ENCODE data around the gene ZNF750.
A peak's percentile ranks its signal among the peaks of the same experiment; 100 is the strongest.

ZNF750 gene

DNA sequence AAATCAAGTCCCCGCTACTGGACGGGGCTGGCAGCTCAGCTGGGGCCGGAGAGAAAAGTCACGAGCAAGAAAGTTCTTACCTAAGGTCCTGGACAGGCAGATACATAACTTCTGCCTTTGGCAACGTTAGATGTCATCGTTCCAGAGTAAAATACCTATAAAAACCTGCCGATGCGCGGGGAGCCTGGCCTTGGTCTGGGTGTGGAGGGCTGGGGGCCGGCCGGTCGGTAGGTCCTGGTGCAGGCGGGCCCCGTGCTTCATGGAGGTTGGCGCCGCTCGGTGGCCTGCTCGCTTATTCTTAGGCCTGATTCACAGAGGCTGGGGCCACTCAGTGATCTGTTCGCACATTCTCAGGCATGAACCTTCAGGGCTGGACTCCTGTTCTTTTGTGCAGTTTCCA is 33.7 kb upstream of the ZNF750 start:
- no peak for DNase-seq (ENCODE audit: low read depth in 1 of 2, low spot score in 1 of 2)

DNA sequence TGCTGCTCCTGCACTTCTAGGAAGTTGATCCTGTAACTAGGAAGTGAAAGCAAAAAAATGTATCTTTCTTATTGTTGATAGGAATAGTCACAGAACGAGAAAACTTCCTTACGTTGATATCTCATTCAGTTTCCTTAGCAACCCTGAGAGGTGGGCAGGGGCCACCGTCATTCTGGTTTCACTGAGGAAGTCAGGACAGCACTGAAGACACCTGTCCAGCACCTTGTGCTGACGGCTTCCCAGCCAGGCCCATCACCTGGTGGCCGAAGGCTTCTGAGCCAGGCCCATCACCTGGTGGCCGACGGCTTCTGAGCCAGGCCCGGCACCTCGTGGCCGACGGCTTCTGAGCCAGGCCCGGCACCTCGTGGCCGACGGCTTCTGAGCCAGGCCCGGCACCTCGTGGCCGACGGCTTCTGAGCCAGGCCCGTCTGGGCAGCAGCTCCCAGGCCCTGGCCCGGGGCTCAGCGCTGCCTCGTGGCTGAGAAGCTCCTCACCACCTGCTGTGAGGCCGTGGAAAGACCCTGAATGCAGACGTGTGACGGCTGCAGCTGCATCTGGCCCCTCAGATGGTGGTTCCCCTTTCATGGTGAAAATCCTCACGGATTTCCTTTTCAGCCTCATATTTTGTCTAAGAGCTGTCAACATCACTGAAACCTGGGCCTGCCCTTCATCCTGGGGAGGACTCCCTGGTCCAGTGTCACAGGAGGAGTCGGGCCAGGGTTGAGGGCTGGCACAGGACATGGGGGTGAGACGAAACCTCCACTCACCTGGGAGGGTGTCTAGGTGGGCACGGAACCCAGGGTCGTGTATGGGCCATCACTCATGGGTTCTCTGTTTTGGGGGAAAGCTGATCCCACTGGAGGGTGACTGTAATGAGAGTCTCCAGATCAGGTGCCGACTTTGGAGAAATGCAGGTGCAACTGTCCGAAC is 33.0 kb upstream of the ZNF750 start:
- DNase-seq (ENCODE audit: low read depth in 1 of 2, low spot score in 1 of 2) = no peak

DNA sequence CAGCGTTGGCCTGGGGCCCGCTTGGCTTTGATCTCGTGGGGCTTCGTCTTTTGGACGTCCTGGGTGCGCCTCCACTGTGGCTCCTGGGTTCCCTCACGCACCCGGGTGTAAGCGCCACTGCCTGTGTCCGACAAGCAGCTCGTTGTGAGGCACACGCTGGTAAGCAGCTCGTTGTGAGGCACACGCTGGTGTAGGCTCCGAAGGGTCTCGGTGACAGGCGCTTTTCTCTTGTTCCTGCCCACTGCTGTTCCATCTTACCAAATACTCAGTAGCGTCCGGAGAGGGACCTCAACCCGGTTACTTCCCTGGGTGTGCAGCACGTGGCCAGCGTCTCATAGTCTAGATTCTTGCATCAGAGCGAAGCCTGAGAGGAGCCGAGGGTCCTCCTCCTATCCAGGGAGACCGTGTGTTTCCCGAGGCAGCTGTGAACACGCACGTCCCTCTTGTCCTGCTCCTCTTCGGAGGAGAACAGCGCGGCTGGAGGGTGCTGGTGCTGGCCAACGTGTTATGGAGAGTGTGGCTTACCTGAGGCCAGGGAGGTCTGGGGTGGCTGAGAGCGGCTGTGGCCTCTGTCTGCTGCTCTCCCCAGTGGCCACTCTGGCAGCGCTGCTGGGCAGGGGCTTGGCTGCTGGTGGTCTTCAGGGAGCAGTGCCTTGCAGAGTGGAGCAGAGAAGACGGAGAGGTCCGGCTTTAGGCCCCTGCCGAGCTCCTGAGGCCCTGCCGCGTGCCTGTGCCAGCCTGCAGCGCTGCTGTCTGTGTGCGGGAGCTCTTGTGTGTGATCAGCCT is 32.1 kb upstream of the ZNF750 start:
- no peak for DNase-seq (ENCODE audit: low read depth in 1 of 2, low spot score in 1 of 2)

DNA sequence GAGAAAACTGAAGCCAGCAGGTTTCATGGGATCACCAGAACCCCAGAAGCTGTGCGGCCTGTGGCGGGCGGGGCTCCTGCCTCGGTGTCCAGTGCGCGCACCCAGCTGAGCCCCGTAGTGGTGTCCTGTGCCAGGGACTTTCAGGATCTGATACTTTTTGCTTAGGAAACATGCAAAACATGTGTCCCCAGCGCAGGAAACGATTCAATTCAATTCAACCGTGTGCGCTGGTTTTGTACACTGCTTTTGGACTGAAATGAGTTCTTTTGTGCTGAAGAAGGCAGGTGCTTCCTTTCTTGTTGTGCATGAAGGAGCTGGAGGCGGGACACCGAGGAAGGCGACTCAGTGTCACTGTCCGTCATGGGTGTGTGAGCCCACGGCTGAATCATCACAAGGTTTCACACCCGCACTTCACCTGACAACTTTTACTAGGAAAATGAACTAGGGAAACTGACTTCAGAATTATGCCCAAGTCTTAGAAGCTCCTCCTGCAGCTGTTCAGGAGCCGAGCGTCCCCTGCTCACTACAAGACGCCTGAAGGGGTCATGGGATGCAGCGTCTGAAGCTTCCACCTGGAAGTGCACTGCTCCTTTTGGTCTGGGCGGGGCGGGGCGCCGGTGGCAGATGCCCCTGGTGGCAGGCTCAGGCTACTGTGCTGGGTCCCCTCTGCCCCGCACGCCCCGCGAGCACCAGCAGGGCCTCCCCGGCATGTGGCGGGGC is 31.4 kb upstream of the ZNF750 start:
- no peak for DNase-seq (ENCODE audit: low read depth in 1 of 2, low spot score in 1 of 2)

DNA sequence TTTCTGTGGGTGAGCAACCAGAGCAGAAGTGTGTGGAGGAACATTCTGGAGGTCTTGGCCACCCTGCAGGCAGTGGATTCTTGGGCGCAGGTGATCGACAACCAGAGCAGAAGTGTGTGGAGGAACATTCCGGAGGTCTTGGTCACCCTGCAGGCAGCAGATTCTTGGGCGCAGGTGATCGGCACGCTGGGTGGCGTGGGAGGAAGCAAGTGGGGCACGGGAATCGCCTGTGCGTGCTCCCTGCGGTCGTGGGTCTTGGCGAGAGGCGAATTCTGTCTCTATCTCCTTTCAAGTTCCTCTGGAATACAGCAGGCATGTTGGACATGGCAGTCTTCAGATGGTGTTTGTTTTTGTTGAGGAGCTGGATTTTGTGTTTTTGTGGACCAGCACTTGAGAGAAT is 30.7 kb upstream of the ZNF750 start:
- DNase-seq (ENCODE audit: low read depth in 1 of 2, low spot score in 1 of 2) = no peak

DNA sequence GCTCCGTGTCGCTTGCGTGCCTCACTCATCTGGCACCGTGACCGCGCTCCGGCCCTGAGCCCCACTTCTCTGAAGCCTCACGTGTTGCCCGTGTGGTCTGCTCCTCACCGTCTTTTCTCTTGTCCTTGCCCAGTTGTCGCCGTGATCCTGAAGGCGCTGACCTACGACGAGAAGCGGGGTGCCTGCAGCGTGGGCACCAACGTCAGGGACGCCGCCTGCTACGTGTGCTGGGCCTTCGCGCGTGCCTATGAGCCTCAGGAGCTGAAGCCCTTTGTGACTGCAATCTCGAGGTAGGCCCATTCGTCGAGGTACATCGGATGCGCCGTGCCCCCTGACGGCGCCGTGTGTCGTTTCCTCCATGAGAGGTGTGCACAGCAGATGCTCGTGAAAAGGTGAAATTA is 30.3 kb upstream of the ZNF750 start:
- no peak for DNase-seq (ENCODE audit: low read depth in 1 of 2, low spot score in 1 of 2)

DNA sequence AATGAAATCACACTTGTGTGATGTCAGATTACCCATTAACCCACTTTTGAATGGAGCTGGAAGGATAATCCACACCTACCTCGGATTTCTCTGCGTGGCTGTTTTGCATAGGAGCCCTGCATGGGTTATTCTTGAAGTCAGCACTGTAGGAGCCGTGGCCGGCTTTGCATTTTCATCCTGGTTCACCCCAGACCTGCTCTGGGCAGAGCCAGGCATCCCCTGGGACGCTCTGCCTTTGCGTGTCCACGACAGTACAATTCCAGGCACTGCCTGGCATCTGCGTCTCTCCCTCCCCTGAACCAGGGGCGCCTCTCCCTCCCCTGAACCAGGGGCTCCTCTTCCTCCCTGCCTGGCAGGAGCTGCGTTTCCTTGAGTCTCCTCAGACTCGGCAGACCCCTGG is 29.7 kb upstream of the ZNF750 start:
- no peak for DNase-seq (ENCODE audit: low read depth in 1 of 2, low spot score in 1 of 2)

DNA sequence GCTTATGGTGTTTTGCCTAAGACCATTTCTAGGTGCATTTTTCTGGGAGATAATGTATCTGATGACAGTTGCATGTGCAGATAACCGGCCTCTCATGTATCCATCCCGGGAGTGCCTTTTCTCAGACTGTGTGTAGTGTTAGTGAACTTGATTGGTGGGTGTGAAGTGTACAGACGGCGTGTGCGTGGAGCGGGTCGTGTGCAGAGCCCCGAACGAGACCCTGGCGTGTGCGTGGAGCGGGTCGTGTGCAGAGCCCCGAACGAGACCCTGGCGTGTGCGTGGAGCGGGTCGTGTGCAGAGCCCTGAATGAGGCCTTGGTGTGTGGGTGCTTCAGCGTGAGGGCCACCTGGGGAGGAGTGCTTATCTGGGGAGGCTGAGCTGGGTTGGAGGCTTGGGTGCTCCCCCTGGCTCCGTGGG is 28.9 kb upstream of the ZNF750 start:
- no peak for DNase-seq (ENCODE audit: low read depth in 1 of 2, low spot score in 1 of 2)

DNA sequence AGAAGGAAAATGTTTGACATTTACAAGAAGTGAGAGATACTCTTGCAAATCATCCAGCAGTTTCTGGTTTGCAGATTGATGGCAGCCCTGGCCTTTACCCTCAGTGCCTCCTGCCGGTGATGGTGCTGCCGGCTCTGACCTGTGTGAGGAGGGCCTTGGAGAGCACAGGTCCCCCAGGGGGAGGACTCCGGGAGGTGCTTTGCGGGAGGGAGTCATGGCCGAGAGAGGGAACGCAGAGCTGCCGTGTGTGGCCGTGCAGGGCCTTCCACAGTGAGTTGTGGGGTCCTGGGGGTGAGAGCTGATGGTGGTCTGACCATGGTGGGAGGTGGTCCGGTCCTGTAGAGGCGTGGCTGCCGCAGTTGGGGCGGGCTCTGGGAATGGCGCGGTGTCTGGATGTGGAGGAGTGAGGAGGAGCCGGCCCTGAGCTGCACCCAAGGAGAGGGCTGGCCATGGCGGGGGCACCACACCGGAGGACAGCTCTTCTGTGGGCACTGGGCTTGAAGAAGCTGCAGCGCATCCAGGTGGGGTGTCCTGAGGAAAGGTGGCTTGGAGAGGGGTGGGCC is 28.0 kb upstream of the ZNF750 start:
- no peak for DNase-seq (ENCODE audit: low read depth in 1 of 2, low spot score in 1 of 2)

DNA sequence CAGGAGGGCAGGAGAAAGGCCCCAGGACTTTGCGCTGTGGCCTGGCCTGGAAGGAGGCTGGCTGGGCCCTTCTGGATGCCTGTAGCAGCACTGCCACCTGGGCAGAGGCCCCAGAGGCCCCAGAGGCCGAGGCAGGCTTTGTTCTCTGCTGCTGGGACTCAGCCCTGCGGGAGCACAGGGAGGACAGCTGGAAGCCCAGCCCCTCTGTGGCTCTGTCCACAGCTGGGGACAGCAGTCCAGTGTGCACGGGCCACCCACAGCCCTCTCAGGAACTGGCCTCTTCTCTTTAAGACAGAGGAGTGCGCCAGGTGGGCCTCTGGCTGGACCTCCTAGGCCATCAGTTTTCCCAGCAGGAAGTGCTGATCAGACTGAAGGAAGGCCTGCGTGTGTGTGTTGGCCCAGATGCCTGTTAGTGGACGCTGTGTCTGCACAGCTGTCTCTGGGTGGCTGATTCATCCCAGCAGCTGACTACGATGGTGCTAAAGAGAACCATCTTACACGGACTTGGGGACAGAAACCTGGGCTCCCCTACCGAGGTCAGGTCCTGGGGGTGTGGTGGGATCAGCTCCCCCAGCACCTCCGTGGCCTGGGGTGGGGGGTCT is 26.9 kb upstream of the ZNF750 start:
- no peak for DNase-seq (ENCODE audit: low read depth in 1 of 2, low spot score in 1 of 2)

DNA sequence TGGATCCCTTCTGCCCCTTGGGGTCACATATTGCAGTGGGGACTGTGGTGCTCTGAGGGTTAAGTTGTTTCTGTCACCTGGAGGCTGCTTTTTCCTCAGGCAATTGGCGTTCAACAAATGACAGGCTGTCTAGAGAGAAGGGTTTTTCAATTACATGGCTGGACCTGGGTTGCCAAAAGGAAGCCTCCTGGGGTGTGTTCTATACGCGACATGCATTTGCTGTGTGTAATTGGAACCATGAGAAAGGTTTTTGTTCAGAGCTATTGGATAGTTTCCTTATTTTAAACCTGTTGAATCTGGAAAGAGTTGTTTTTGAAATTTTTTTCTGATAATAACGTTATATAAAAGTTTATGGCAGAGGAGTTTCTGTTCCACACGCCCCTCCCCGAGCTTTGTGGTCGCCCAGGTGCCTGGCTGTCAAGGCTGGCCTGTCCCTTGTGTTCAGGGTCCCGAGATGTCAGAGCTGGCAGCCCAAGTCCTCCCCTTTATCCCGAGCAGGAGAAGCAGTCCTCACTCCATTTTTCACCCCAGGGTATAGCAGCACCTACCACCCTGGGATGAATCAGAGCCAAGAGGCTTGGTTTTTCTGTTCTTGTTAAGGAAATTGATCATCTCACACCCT is 26.1 kb upstream of the ZNF750 start:
- DNase-seq (ENCODE audit: low read depth in 1 of 2, low spot score in 1 of 2) = no peak

DNA sequence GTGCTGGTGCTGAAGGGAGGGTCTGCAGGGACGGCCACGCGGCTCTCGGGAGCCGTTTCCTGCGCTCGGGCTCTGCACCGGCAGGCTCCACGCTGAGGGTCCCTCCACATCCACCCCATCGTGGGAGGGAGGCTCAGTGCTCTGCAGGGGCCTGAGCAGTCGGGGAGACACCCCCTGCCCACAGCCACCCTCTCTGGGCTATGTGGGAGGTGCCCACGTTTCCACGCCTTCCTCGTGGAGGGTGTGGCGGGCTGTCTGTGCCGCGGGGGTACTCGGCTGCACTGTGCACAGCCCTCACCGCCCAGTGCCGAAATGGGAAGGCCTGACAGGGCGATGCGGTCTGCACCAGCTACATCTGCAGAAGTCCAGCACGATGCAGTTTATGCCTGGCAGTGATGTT is 25.5 kb upstream of the ZNF750 start:
- no peak for DNase-seq (ENCODE audit: low read depth in 1 of 2, low spot score in 1 of 2)

DNA sequence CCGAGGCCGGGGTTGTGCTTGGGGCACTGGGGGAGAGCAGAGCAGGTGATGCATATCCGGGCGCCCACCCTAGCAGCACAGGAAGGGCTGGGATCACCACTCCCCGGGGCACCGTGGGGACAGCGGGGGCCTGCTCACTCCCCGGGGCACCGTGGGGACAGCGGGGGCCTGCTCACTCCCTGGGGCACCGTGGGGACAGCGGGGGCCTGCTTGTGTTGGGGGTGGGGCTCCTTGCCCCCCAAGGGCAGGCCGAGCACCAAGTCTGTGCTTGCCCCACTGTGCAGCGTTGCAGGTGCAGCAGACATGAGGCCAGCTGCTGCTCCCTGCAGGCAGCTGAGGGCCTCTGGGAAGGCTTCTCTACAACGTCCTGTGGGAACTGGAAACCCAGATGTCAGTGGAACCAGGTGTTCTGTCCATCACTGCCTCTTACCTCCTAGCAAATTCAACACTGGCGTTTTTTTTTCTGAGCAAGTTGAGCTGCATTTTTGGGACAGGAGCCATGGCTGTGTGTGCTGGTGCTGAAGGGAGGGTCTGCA is 25.0 kb upstream of the ZNF750 start:
- no peak for DNase-seq (ENCODE audit: low read depth in 1 of 2, low spot score in 1 of 2)

DNA sequence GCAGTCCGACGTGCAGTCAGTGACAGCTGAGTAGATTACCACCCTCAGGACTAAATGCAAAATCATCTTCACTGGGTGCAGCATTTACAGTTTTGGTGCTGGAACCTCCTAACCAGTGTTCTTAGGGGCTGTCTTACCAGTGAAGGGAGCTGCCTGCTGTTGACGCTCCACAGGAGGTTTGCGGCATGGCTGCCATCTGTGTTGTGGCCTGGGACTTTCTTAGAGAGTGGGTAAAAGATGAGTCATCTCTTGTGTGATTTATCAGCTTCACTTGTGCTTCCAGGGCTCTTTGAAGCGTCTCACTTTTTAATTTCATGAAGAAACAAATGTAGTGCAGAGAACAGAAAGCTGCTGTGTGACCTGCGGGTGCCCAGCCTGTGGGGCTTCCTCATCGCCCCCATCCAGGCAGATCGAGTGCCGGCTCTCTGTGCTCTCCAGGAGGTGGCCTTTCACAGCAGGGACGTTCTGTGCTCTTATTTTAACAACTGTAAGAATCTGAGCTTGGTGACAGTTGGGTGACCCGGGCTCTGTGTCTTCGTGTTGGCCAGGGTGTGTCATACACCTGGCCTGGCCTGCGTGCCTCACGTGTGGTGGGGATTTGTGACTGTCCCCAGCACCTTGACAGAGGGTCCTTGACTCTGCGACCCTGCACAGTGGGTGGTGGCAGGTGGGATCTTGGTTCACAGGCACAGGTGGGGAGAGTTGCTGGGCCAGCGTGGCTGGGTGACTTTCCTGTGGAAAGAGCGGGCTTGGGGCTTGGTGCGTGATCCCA is 24.3 kb upstream of the ZNF750 start:
- DNase-seq (ENCODE audit: low read depth in 1 of 2, low spot score in 1 of 2) = peak; percentile 60 to 75

DNA sequence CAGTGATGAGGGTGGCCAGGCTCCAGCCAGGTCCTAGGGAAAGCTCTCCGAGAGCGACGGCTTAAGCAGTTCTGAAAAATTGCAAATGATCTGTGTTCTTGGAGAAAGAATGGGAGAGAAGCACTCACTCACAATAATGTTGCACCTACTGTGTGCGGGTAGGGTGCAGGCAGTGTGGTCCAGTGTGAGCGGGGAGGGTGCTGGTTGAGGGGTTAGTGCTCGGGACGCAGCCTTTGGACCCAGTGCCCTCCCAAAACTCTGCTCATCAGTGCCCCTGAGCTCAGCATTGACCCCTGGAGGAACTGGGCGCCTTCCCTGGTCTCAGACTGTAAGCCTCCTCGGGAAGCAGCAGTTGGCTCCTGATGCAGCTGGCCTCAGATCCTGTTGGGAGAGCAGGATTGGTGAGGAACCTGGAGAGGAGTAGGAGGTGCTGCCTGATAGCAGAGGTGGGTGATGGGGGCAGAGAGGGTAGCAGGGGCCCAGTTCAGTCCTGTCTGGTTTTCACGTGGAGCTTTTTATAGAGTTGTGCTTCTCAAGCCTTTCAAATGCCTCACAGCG is 23.6 kb upstream of the ZNF750 start:
- DNase-seq (ENCODE audit: low read depth in 1 of 2, low spot score in 1 of 2) = no peak

DNA sequence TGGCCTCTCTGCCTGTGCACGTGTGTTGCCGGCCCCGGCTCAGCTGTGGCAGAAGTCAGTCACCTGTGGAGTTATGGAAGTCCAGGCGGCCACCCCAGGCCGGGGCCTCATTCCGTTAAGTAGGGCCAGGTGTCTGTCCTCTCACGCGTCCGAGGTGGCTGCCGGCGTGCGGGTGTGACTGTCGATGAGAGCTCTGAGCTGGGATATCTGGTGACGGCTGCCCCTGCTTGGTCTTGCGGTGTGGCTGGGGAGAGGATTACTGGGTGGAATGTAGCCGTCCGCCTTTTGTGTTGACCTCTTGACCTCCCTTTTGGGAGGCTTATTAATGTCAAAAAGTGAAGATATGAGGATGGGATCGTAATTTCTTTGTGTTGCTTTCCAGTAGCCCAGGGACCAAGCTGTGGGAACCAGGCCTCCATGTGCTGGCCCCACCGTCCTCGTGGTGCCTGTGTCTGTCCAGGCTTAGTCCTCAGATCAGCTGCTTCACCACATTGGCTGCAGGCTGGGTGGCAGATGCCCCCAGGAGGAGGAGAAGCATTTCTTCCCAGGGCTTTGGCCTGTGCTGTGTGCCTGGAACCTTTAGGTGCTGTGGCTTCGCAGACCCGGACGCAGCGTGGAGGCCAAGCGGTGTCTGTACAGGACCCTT is 23.0 kb upstream of the ZNF750 start:
- no peak for DNase-seq (ENCODE audit: low read depth in 1 of 2, low spot score in 1 of 2)

DNA sequence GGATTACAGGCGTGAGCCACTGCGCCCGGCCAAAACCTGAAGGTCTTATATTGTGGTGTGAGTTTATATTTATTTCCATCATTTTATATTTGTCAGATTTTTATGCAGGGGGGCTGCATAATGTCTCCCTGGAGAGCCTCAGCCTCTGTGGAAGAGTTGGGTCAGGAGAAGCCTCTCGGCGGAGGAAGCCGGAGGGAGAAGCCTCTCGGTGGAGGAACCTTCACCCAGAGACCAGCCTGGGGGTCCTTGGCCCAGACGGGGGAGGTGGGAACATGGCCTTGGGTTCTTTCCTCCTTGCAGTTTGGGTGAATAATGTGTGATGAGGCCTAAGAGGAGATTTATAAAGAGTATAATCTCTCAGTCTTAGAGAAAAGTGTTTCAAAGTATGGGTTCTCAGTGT is 22.4 kb upstream of the ZNF750 start:
- no peak for DNase-seq (ENCODE audit: low read depth in 1 of 2, low spot score in 1 of 2)

DNA sequence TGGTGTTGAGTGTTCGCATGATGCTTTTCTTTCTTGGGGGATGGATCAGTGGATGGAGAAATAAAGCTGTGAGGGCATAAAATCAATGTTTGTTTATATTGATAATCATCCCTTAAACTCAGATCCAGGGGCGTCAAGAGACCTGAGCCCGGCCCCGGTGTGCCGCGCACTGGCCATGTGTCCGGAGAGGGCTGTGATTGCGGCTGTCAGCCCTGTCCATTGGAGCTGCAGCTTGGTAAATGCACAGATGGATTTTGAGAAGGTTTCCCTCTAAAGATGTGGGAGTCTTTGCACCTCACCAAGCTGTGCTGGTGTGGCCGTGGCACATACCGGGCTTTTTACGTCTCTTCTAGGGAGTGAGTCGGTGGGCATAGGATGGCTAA is 21.6 kb upstream of the ZNF750 start:
- no peak for DNase-seq (ENCODE audit: low read depth in 1 of 2, low spot score in 1 of 2)
